Measurements from ENCODE around the gene PEX6. TPM values are rescaled to one million over a fixed set of nuclear protein-coding genes. Genes with fewer than 3 reads are reported as not detected.

PEX6 gene
- total and polyA plus RNA-seq, 2 experiments from 2014 or later = 6.5 to 25.1 TPM

DNA sequence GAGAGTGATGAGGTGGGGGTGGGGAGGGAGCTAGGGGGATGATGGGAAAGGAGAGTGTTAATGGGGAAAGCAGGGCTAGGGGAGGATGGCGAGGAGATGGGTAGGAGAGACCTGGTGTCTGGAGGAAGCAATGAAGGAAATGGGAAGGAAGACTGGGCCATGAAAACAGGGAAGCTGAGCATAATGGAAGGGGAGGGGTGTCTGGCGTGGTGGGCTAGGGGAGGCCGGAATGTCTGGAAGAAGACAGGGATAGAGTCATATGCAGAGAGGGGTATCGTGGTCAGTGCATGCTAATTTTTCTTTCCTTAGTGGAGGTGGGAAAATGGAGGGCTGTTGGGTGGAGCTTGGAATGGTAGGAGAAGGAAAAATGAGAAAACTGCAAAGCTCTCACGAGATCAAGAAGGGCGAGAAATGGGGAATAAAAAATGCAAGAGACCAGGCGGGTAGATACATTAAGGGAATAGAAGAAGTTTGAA is 35.5 kb upstream of the PEX6 start (continued):
- TF ChIP-seq, protein P1, sequence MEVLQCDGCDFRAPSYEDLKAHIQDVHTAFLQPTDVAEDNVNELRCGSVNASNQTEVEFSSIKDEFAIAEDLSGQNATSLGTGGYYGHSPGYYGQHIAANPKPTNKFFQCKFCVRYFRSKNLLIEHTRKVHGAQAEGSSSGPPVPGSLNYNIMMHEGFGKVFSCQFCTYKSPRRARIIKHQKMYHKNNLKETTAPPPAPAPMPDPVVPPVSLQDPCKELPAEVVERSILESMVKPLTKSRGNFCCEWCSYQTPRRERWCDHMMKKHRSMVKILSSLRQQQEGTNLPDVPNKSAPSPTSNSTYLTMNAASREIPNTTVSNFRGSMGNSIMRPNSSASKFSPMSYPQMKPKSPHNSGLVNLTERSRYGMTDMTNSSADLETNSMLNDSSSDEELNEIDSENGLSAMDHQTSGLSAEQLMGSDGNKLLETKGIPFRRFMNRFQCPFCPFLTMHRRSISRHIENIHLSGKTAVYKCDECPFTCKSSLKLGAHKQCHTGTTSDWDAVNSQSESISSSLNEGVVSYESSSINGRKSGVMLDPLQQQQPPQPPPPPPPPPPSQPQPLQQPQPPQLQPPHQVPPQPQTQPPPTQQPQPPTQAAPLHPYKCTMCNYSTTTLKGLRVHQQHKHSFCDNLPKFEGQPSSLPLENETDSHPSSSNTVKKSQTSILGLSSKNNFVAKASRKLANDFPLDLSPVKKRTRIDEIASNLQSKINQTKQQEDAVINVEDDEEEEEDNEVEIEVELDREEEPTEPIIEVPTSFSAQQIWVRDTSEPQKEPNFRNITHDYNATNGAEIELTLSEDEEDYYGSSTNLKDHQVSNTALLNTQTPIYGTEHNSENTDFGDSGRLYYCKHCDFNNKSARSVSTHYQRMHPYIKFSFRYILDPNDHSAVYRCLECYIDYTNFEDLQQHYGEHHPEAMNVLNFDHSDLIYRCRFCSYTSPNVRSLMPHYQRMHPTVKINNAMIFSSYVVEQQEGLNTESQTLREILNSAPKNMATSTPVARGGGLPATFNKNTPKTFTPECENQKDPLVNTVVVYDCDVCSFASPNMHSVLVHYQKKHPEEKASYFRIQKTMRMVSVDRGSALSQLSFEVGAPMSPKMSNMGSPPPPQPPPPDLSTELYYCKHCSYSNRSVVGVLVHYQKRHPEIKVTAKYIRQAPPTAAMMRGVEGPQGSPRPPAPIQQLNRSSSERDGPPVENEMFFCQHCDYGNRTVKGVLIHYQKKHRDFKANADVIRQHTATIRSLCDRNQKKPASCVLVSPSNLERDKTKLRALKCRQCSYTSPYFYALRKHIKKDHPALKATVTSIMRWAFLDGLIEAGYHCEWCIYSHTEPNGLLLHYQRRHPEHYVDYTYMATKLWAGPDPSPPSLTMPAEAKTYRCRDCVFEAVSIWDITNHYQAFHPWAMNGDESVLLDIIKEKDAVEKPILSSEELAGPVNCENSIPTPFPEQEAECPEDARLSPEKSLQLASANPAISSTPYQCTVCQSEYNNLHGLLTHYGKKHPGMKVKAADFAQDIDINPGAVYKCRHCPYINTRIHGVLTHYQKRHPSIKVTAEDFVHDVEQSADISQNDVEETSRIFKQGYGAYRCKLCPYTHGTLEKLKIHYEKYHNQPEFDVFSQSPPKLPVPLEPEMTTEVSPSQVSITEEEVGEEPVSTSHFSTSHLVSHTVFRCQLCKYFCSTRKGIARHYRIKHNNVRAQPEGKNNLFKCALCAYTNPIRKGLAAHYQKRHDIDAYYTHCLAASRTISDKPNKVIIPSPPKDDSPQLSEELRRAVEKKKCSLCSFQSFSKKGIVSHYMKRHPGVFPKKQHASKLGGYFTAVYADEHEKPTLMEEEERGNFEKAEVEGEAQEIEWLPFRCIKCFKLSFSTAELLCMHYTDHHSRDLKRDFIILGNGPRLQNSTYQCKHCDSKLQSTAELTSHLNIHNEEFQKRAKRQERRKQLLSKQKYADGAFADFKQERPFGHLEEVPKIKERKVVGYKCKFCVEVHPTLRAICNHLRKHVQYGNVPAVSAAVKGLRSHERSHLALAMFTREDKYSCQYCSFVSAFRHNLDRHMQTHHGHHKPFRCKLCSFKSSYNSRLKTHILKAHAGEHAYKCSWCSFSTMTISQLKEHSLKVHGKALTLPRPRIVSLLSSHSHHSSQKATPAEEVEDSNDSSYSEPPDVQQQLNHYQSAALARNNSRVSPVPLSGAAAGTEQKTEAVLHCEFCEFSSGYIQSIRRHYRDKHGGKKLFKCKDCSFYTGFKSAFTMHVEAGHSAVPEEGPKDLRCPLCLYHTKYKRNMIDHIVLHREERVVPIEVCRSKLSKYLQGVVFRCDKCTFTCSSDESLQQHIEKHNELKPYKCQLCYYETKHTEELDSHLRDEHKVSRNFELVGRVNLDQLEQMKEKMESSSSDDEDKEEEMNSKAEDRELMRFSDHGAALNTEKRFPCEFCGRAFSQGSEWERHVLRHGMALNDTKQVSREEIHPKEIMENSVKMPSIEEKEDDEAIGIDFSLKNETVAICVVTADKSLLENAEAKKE (CRISPR knock-in tag; IDR thresholded peaks at IDR 0.05) = no peak
- TF ChIP-seq EZH2 (IDR thresholded peaks at IDR 0.05; ENCODE audit: low read depth, unreplicated experiment) (no peak), STAT1 (IDR thresholded peaks at IDR 0.05; ENCODE audit: unreplicated experiment) (no peak), JUNB (IDR thresholded peaks at IDR 0.05; ENCODE audit: unreplicated experiment) (no peak), CREB1 (CRISPR knock-in tag; IDR thresholded peaks at IDR 0.05; ENCODE audit: low read depth) (no peak), NANOG (IDR thresholded peaks at IDR 0.05; ENCODE audit: borderline replicate concordance) (no peak)
- TF ChIP-seq, protein P2, sequence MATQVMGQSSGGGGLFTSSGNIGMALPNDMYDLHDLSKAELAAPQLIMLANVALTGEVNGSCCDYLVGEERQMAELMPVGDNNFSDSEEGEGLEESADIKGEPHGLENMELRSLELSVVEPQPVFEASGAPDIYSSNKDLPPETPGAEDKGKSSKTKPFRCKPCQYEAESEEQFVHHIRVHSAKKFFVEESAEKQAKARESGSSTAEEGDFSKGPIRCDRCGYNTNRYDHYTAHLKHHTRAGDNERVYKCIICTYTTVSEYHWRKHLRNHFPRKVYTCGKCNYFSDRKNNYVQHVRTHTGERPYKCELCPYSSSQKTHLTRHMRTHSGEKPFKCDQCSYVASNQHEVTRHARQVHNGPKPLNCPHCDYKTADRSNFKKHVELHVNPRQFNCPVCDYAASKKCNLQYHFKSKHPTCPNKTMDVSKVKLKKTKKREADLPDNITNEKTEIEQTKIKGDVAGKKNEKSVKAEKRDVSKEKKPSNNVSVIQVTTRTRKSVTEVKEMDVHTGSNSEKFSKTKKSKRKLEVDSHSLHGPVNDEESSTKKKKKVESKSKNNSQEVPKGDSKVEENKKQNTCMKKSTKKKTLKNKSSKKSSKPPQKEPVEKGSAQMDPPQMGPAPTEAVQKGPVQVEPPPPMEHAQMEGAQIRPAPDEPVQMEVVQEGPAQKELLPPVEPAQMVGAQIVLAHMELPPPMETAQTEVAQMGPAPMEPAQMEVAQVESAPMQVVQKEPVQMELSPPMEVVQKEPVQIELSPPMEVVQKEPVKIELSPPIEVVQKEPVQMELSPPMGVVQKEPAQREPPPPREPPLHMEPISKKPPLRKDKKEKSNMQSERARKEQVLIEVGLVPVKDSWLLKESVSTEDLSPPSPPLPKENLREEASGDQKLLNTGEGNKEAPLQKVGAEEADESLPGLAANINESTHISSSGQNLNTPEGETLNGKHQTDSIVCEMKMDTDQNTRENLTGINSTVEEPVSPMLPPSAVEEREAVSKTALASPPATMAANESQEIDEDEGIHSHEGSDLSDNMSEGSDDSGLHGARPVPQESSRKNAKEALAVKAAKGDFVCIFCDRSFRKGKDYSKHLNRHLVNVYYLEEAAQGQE (IDR thresholded peaks at IDR 0.05; ENCODE audit: unreplicated experiment) = no peak

Data from GM23338 (cell line).